ENCODE measurements around the gene OR10G7. TPM values are rescaled to one million over a fixed set of nuclear protein-coding genes. Genes with fewer than 3 reads are reported as not detected.
"Not testable (repeated sequence)": the region's sequence is repeated elsewhere in the genome, so short reads cannot be mapped to it uniquely, and the experiment has no call there.

The OR10G7 gene
- total and polyA plus RNA-seq, 8 donors: not detected

DNA sequence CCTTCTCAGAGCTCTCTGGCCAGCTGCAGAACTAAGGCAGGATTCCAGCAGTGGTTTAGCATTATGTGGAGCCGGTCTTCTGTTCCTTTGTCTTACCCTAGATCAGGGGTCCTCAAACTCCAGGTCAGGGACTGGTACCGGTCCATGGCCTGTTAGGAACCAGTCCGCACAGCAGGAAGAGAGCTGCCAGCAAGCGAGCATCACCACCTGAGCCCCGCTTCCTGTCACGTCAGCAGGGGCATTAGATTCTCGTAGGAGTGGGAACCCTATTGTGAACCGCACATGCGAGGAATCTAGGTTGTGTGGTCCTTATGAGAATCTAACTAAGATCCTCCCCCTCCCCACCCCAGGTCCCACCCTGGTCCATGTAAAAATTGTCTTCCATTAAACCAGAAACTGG, 1.6 kb downstream of the OR10G7 start:
- intact Hi-C loops (cut with DNase I; ENCODE audit: low total_unique reads): no loop called here
- no peak for DNase-seq
- 76 to 85% (median 79%) methylated on average over 9 of the region's 9 CpGs for WGBS, 5 donors

DNA sequence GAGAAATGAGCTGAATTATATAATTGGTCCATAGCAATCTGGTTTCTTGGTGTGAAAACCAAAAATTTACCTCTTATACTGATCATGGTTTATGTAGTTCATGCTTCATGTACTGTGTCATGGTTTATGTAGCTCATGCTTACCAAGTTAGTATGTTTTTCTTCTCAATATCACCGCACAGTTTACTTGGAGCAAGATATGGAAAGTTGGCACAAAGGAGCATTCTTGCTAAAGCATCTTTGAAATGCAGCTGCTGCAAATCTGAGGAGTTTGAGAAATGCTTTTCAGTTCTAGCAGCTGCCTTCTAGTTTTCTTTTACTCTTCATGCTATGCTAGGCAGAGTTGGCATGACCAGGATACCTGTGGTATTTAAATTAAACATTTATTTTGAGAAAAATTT, 4.5 kb downstream of the OR10G7 start:
- Histone ChIP-seq H3K4me1 (no peaks in the 10 kb centered on the region), H3K27me3 (no peaks in the 10 kb centered on the region), H3K27ac (no peak overlapping the region), H3K9me3 (no peaks in the 10 kb centered on the region), H3K4me3 (no peak overlapping the region), H3K36me3 (no peaks in the 10 kb centered on the region)
- 39 to 52% (median 44%) methylated on average over 1 of the region's 1 CpG for WGBS, 5 donors
- TF ChIP-seq POLR2AphosphoS5 (IDR thresholded peaks at IDR 0.05) (no peak), POLR2A (IDR thresholded peaks at IDR 0.05) (no peak), EP300 (IDR thresholded peaks at IDR 0.05) (no peak)
- TF ChIP-seq, protein P1, sequence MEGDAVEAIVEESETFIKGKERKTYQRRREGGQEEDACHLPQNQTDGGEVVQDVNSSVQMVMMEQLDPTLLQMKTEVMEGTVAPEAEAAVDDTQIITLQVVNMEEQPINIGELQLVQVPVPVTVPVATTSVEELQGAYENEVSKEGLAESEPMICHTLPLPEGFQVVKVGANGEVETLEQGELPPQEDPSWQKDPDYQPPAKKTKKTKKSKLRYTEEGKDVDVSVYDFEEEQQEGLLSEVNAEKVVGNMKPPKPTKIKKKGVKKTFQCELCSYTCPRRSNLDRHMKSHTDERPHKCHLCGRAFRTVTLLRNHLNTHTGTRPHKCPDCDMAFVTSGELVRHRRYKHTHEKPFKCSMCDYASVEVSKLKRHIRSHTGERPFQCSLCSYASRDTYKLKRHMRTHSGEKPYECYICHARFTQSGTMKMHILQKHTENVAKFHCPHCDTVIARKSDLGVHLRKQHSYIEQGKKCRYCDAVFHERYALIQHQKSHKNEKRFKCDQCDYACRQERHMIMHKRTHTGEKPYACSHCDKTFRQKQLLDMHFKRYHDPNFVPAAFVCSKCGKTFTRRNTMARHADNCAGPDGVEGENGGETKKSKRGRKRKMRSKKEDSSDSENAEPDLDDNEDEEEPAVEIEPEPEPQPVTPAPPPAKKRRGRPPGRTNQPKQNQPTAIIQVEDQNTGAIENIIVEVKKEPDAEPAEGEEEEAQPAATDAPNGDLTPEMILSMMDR (IDR thresholded peaks at IDR 0.05): no peak
- DNase-seq: no peak
- intact Hi-C loops (cut with DNase I; ENCODE audit: low total_unique reads): no loop called here

More for the DNA sequence above, 1.6 kb downstream of the OR10G7 start:
- Histone ChIP-seq H3K27ac (no peak overlapping the region), H3K4me3 (no peak overlapping the region), H3K4me1 (no peaks in the 10 kb centered on the region), H3K36me3 (no peaks in the 10 kb centered on the region), H3K9me3 (no peaks in the 10 kb centered on the region), H3K27me3 (no peaks in the 10 kb centered on the region)
- TF ChIP-seq POLR2AphosphoS5 (IDR thresholded peaks at IDR 0.05): no peak
- TF ChIP-seq, protein P1 (IDR thresholded peaks at IDR 0.05): no peak
- TF ChIP-seq POLR2A (IDR thresholded peaks at IDR 0.05): no peak
- TF ChIP-seq EP300 (IDR thresholded peaks at IDR 0.05): no peak

DNA sequence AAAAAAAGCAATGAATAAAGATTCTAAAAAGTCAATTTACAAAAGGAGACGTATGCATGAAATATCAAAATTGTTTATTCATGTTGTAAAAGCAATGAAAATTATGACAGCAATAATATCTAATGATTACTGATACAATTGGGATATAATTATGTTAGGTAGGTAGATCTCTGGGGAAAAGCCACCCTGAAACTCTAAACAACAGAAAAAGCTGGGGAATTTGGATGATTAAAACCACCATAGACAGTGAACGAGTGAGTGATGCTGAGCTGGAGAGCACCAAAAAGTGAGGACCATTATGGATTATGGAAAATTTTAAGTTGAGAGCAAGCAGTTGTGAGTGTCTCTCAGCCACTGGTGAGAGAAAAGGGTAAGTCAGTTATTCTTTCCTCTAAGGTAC, 14.6 kb downstream of the OR10G7 start, which contains the start of gene OR10G8:
Gene OR10G8, plus strand, starts transcription at position 301 of the 400 bp plus-strand sequence. CDS start 2,825 bp downstream, outside the sequence.
- DNase-seq: no peak
- 45 to 82% (median 63%) methylated on average over 2 of the region's 2 CpGs for WGBS, 5 donors
- no peak within 1 kb of the TSS for H3K4me3 ChIP-seq
- no peaks in the 10 kb centered on the region for H3K4me1 ChIP-seq
- H3K36me3 ChIP-seq: no peaks in the 10 kb centered on the region
- H3K27me3 ChIP-seq: no peaks in the 10 kb centered on the region
- H3K27ac ChIP-seq: no peak within 1 kb of the TSS
- TF ChIP-seq POLR2A (IDR thresholded peaks at IDR 0.05) (no peak), POLR2AphosphoS5 (IDR thresholded peaks at IDR 0.05) (no peak), EP300 (IDR thresholded peaks at IDR 0.05) (no peak)
- TF ChIP-seq, protein P1 (IDR thresholded peaks at IDR 0.05): no peak
- intact Hi-C loops (cut with DNase I; ENCODE audit: low total_unique reads): no loop called here
- no peaks in the 10 kb centered on the region for H3K9me3 ChIP-seq

DNA sequence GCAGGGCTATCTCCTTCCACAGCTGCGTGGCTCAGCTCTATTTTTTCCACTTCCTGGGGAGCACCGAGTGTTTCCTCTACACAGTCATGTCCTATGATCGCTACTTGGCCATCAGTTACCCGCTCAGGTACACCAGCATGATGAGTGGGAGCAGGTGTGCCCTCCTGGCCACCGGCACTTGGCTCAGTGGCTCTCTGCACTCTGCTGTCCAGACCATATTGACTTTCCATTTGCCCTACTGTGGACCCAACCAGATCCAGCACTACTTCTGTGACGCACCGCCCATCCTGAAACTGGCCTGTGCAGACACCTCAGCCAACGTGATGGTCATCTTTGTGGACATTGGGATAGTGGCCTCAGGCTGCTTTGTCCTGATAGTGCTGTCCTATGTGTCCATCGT, 25.3 kb downstream of the OR10G7 start:
- H3K9me3 ChIP-seq; H3K27ac ChIP-seq; H3K27me3 ChIP-seq; DNase-seq; intact Hi-C loops (cut with DNase I; ENCODE audit: low total_unique reads); H3K4me1 ChIP-seq; H3K36me3 ChIP-seq; H3K4me3 ChIP-seq: not testable (repeated sequence)
- 86 to 94% (median 87%) methylated on average over 4 to 7 of the region's 9 CpGs for WGBS, 5 donors

DNA sequence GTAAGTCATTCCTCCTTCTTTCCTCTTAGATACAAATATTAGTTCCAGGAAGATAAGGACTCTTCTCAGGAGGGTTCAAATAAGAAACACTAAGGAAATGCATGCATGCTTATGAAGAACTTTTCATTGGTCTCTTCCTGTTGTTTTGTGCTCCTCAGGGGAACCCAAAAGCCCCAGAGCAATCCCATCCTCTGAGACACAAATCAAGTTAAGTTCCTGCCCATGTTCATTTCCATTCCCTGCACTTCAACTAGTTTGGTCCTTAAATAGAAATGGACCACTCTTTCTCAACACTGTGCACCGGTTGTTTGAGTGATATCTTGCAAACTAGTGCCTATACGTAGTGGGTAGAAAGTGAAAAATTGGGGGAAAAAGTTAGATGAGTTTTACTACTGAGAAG, 28.4 kb downstream of the OR10G7 start, which contains the start of gene OR10G4:
Gene OR10G4, plus strand, starts transcription at position 301 of the 400 bp plus-strand sequence. CDS start 2,578 bp downstream, outside the sequence.
- Histone ChIP-seq H3K27ac (no peak within 1 kb of the TSS), H3K4me3 (no peak within 1 kb of the TSS), H3K9me3 (no peaks in the 10 kb centered on the region), H3K27me3 (no peaks in the 10 kb centered on the region), H3K36me3 (no peaks in the 10 kb centered on the region), H3K4me1 (no peaks in the 10 kb centered on the region)
- intact Hi-C loops (cut with DNase I; ENCODE audit: low total_unique reads): no loop called here
- TF ChIP-seq, protein P1 (IDR thresholded peaks at IDR 0.05): no peak
- DNase-seq: no peak
- 75 to 91% (median 80%) methylated on average over 2 of the region's 2 CpGs for WGBS, 5 donors
